ENCODE data around the gene FXYD3. TPM values are rescaled to one million over a fixed set of nuclear protein-coding genes. Genes with fewer than 3 reads are reported as not detected.

Gene FXYD3
- total and polyA plus RNA-seq, 2 of the 13 experiments (the other 11 are each of a cell fraction or from before 2014, with no cell fraction given): 4.9 TPM; not detected in 1

GRCh38 chr19:35119578-35120155 lies 4.0 kb downstream of the FXYD3 start (continued):
- TF ChIP-seq FOXP4 (CRISPR knock-in tag; IDR thresholded peaks at IDR 0.05) (peak; percentile 43; the same call in 1 of the 2 replicates), NR2F6 (IDR thresholded peaks at IDR 0.05) (peak; percentile 27; the same call in 1 of the 2 replicates), NR2F6 (CRISPR knock-in tag; IDR thresholded peaks at IDR 0.05) (0 out of 2 replicates have a peak, but pooled peaks have one; percentile 43), CEBPG (CRISPR knock-in tag; IDR thresholded peaks at IDR 0.05) (0 out of 2 replicates have a peak, but pooled peaks have one; percentile 21), CEBPB (IDR thresholded peaks at IDR 0.05; ENCODE audit: borderline replicate concordance, low read depth, low read length) (peak; percentile 56), RARA (CRISPR knock-in tag; IDR thresholded peaks at IDR 0.05) (peak; percentile 39; the same call in 1 of the 2 replicates)

GRCh38 chr19:35120492-35120891 lies 4.9 kb downstream of the FXYD3 start:
- intact Hi-C loops (cut with micrococcal nuclease; ENCODE audit: unreplicated experiment) (no loop called here), in situ Hi-C loops (cut with HindIII; ENCODE audit: extremely low pct_ligation_motif_present, low pct_unique_long_range_greater_than_20kb) (no loop called here)
- Histone ChIP-seq H3K79me2 (ENCODE audit: insufficient read depth, low read length) (no peaks in the 10 kb centered on the region), H3K27me3 (ENCODE audit: control insufficient read depth in 1 of 2, insufficient read depth in 2 of 2, low read length in 2 of 2) (0 out of 5 replicates have a peak, but pooled peaks cover 0 to 6% of the 10 kb centered on the region in 2 experiments), H4K20me1 (ENCODE audit: insufficient read depth, low read length) (no peaks in the 10 kb centered on the region), H3K4me2 (ENCODE audit: low read depth, low read length) (no peak overlapping the region), H3K4me1 (ENCODE audit: insufficient read depth, low read length) (peaks cover 87% of the 10 kb centered on the region), H3K9ac (ENCODE audit: insufficient read depth, low read depth, low read length) (no peak overlapping the region), H3K36me3 (replicated peaks in 1 of 2; ENCODE audit: control insufficient read depth in 1 of 2, insufficient read depth in 2 of 2, low read length in 2 of 2) (no peaks in the 10 kb centered on the region), H3K9me3 (ENCODE audit: low read length) (no peaks in the 10 kb centered on the region), H2AFZ (ENCODE audit: low read length) (no peak overlapping the region), H3K27ac (ENCODE audit: extremely low read length, insufficient read depth, low read length) (no peak overlapping the region), H3K4me3 (replicated peaks in 1 of 3; ENCODE audit: insufficient read depth in 1 of 3, low read depth in 2 of 3, low read length in 3 of 3) (no peak overlapping the region)
- DNase-seq (ENCODE audit: low spot score) (no peak), FAIRE-seq (no peak), ATAC-seq (no peak)
- BruUV-seq (replicated peaks): no TSS peak
- POLR2A ChIA-PET: no interaction called here
- WGBS (ENCODE audit: low lambda C conversion rate): 90% methylated on average over 7 of the region's 7 CpGs
- CTCF ChIA-PET (ENCODE audit: low intra/inter-chr PET ratio, low total read pairs): no interaction called here
- TF ChIP-seq ZBTB33 (CRISPR knock-in tag; IDR thresholded peaks at IDR 0.05): no peak
- no peak for TF ChIP-seq THAP7 (CRISPR knock-in tag; IDR thresholded peaks at IDR 0.05)
- TF ChIP-seq FOXA3 (CRISPR knock-in tag; IDR thresholded peaks at IDR 0.05): no peak
- TF ChIP-seq ZNF34 (CRISPR knock-in tag; IDR thresholded peaks at IDR 0.05; ENCODE audit: borderline replicate concordance): no peak
- TF ChIP-seq WIZ (CRISPR knock-in tag; IDR thresholded peaks at IDR 0.05): no peak
- TF ChIP-seq CEBPZ (IDR thresholded peaks at IDR 0.05; ENCODE audit: low read length): no peak
- no peak for TF ChIP-seq TRIM22 (IDR thresholded peaks at IDR 0.05)
